Activated CD8-positive, alpha-beta memory T cell treated with anti-CD3 and anti-CD28 coated beads for 4 hours (primary cell): ENCODE results near the gene LAD1.

Experiments
- DNase-seq, 2 donors: peaks; one replicate each; pipeline ENCODE4 v3.0.0-alpha.2; 2020; ENCODE audit warnings: low read depth in 2 of 2

Gene LAD1

DNA sequence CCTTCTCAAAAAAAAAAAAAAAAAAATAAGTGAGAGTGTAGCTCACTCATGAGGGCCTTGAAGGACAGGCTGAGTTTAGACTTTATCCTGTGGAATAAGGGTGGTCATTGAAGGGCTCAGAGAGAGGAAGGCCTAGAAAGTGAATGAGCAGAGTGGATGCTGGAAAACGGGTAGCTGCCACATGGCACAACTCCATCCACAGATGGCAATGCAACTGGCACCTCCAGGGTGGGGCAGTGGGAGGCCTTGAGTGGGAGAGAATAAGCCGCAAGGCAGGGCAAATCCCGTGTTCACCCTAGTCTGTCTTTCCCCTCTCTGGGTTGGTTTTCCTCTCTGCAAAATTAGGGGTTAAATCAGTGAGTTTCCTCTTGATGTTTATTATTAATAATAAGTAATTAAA is 19.3 kb upstream of the LAD1 start:
- no peak for DNase-seq

DNA sequence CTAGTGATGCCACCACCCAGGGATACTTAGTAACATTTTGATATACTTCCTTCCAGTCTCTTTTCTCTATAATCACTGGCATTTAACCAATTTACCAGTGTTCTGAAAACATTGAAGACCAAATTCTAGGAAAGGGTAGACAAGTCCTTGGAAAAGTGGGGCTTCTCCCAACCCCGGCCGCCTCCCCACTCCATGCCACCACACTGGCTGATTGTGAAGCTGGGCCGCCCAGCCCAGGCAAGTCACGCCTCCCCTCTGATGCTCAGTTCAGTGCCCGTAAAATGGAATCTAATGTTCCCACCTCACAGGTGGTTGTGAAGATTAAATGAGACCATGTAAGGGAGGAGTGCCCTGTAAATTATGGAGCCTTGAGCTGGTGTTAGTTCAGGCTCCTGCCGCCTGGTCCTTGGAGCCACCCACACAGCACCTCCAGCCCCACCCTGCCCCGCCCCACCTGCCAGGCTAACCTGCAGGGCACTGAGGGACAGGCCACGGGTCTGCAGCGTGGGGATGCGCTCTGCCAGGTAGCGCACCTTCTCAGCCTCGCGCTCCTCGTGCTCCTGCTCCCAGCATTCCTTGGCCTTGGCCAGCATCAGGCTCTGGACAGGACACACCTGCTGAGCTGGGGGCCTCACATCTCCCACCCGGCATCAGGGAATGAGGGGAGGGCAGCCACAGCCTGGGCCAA is 15.1 kb upstream of the LAD1 start:
- DNase-seq = no peak

DNA sequence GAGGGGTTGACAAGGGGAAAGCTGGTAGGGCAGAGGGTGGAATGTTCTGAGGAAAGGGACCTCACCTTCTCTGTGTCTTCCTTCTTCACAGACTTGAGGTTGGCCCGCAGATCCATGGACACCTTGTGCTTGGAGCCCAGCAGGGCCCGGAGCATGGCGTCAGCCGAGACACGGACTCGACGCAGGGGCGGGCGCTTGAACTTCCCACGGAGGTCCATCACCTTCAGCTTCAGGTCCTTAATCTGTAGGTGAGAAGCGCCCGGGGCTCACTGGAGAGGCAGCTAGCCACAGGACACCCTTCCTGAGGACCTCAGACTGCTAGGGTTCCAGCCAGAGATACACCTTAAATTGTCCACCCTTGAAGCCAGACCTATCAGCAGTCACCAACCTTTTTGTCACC is 12.2 kb upstream of the LAD1 start:
- no peak for DNase-seq

DNA sequence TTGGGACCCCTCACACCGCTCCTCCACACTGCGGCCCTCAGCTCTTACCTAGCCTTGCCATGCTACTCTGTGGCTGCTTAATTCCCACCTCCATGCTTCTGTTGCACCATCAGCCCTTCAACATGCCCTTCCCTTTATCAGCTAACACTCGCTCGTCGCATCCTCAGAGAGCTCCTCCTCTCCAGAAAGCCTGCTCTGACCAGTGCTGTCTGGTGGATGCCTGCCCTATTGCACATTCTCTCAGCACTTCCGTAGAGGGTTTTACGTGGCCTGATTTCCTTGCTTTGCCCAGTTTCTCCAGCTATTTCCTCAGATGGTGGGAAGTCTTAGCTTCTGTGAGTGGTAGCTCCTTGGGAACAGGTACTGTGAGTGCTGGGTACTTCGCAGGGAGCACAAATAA is 10.3 kb upstream of the LAD1 start:
- no peak for DNase-seq

DNA sequence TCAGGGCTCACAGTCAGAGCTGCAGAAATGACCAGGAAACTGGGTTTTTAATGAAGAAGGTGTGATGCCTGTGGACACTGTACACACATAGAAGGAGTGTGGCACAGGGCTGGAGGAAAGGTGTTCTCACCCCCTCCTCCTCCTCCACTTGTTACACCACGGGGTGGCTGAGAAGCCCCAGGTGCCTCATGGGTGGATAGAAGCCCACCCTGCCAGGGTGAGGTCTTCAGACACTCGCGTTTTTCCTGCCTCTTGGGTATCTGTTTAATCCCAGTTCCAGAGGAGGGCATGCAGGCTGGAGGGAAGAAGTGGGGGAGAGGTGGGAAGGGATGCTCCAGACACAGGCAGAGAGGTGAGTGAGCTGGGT is 9.7 kb upstream of the LAD1 start:
- DNase-seq = no peak

DNA sequence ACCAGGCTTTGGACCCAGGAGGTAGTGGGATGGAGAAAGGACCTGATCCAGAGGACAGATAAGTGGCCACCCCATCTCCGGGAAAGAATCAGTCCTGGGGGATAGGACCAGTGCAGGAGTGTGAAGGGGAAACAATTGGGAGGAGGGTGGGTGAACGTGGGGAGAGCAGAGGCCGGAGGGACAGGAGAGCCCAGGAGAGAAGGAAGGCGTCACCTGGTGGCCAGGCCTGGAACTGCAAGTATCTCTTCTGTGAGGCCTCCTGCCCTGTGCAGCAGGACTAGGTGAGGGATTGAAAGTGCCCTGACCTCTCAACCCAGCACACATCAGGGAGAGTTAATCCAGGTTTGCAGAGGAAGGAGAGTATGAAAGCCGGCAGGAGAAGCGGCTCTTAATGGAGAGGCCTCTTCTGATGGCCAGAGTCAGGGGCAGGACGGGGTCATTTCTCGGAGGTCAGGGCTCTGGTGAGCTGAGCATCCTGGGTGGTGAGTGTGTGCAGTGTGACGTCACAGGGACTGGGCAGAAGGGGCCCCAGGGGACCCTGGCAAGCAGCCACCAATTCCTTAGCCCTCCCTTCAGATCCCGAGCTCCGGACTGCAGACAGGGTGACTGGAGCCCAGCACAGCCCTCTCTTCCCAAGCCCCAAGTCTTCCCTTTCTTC is 9.2 kb upstream of the LAD1 start:
- DNase-seq = peak; percentile 12 to 38

DNA sequence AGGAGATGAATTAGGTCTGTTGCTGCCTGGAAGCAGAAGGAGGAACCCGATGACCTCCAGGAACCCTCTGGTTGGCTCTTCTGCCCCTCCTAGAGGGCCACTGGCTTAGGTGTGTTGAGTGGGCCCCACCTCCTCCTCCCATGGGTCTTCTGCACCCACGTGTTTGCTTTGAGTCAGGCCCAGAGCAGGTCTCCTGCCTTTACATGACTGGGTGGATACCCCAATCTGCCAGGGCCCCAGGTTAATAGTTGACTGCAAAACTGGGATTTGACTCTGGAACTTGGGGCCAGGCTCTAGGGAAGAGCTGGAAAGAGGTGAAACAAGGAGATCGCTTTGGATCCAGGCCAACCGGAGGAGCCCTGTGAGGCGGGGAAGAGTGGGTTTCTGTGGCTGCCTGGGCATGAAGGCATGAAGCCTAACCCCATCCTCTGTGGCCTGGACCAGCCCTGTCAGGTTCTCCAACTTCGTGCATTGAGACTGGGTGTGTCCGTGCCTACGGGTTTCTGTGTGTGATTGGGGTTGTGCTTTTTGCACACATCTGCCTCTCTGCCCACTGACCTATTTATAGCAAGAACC is 7.8 kb upstream of the LAD1 start:
- DNase-seq = no peak

DNA sequence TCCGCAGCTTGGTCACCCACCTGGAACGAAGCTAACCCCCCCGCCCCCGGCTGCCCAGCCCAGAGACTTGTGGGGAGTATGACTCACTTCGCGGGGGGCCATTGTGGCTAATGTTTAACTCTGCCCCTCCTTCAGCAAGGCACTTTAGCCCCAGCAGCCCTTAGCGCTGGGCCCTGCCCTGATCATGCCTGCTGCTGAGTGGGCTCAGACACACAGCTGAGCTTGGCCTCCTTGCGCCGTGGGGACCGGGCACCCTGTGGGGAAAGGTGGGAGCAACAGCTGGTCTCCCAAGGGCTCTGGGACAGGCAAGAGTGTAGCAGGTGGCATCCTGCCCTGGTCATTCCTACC is 6.3 kb upstream of the LAD1 start:
- DNase-seq = no peak

DNA sequence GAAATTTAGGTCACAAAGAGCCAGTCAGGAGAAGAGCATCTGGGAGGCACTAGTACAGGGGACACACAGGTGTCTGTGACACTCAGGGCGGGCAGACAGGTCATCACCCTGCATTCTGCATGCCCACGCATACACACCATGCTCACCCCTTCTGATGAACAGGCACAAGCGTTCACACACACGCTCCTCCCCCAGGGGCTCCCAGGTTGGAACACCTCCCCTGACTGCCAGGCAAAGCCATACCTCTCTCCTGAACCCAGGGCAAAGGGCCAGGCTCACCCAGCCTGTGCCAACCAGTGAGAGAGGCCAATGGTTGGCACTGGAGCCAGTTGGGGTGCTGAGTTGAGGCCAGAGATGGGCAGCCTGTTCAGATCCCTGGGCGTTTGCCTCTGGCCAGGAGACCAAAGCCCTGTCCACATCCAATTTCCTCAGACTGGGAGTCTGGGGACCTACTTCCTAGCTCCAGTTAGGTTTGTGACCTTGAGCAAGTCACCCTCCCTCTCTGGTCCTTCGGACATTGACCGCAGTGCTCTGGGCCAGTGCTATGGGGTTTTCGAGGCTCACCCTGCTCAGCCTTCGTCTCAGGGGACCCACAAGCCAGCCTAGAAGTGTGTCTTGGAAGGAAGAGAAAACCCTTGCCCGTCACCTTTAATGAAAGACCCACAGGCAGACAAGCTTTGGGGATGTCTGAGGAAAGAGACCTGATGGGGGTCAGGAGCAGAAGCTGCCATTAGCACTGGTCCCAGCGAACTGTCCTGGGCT is 5.8 kb upstream of the LAD1 start:
- no peak for DNase-seq

DNA sequence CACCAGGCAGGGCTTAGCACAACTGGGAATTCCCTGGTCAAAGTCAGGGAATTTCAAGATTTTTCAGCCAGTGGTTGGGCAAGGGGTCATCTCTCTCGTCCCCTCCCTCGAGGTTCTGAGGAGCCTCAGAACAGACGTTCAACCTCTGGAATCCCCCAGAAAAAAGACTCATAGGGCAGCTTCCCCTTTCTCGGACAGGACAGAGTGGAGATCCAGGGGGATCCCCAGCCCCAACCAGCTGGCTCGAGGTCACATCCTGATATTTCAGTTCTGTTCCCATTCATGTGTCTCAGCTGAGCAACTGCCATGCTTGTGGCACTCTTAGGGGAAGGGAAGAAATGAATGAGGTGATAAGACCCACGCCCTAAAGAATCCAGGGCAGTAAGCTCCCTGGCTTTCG is 4.9 kb upstream of the LAD1 start:
- DNase-seq = no peak

DNA sequence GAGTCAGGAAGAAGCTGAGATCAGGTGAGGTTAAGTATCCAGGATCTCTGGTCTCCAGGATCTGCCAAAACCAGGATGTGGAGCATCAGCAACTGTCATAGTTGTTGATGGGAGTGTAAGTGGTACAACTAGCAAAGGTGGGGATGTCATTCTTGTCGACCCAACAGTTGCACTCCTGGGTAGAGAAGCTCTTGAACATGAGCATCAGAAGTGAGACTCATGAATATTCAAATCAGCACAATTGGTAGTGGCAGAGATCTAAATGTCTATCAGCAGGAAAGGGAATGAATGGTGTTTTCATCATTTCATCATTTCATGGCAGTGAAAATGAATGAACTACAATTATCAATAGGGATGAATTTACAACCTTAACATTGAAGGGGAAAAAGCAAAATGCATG is 4.2 kb upstream of the LAD1 start:
- DNase-seq = no peak

DNA sequence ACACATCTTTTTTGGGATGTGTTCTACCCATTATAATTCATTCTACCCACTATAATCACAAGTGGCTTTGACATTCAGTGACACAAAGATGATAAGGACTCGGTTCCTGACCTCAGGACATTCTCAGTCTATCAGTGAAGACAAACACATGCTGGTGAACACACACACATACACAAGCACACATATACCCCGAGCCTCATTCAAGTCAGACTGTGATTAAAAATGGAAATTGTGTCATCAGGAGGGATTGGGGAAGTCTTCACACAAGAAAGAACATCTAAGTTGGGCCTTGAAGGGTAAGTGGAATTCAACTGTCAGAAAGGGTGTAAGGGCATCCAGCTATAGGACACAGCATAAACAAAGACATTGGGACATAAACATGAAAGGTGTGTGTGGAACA is 2.6 kb upstream of the LAD1 start:
- DNase-seq = no peak

DNA sequence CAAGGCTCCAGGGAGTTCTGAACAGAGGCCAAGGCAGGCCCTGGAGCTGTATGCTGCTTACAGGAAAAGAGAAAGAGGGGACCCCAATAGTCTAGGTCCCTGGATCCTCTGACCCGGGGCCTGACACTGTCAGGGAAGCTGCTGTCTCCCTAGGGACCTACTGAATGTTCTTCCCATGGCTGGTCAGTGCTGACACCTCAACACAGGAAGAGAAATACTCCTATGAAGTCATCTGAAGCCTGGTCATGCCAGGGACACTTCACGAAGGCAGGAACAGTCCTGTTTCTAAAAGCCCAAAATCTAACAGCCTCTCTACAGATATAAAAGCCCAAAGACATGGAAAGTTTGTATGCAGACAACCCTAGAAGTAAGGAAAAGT is 1.7 kb upstream of the LAD1 start:
- no peak for DNase-seq

DNA sequence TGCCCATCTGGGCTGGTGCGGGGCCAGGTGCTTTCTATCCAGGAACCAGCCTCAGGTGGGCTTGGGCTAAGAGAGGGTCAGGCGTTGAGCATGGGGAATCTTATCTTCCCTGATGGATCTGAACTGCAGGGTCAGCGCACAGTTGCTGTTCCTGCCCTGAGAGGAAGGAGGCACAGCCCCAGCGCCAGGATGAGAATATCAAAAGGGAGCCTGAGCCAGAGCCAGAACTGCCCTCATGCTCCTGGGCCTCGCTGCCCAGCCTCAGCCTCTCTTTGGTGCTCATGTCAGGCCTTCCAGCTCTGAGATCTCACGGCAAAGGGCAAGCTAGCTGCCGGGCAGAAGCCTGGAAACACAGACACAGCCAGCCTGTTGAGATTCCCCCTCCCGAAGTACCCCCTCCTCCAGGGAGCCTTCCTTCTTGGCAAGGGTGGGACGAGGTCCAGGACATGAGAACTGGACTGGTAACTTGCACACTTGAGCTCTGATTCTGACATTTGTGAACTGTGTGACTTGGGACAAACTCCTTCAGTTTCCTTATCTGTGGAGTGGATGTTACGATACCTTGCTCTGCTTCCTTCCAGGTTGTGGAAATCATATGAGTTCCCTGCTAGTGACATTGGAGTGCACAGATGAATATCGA is 1.2 kb upstream of the LAD1 start:
- no peak for DNase-seq

DNA sequence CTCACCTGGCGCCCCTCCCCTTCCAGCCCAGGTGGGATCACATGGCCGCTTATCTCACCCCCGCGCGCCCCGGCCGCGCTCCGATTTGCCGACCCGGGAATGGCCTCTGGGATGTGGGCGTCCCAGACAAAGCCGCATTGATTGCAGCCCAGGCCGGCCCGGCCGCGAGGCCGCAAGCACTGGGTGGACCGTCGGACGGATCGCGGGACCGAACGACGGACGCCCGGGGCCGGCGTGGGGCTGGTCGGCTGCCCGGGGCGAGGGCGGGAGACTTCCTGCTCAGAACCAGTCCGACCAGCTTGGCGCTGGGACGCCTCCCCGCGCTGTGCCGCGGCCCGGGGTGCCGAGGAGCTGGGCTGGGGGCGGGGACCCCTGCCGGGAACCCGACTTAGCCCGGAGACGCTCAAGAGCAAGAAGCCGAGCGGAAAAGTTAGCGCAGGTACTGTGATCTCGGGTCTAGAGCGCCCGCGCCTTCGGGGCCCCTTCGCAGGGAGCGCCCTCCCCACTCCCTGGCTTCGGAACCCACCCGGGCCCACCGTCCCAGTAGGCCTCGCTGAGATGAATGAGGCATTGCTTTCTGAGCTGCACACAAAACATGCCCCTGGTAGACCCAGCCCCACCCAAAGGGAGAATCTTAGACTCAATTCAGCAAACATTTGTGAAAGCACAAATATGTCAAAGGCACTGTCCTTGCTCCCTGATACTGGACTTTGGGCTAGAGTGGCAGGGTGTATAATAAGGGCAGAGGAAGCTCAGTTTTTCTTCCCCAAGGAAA is 415 bp upstream of the LAD1 start:
- DNase-seq = no peak

DNA sequence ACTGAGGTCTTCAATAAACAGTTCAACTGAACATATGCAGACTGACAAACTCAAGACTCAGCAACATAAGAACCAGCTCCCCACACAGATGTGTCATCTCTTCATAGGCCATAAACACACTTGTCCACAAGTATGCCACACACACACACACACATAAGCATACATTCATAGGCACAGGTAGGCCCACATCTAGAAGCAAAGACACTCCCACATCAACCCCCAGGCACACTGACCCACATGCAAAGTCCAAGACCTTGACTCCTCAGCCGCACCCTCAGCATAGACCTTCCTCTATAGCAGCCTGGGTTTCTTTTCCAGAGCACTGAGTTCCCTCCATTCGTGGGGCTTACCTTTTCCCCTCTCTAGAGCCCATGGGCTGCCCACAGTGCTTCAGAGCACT is 1.4 kb downstream of the LAD1 start:
- no peak for DNase-seq

DNA sequence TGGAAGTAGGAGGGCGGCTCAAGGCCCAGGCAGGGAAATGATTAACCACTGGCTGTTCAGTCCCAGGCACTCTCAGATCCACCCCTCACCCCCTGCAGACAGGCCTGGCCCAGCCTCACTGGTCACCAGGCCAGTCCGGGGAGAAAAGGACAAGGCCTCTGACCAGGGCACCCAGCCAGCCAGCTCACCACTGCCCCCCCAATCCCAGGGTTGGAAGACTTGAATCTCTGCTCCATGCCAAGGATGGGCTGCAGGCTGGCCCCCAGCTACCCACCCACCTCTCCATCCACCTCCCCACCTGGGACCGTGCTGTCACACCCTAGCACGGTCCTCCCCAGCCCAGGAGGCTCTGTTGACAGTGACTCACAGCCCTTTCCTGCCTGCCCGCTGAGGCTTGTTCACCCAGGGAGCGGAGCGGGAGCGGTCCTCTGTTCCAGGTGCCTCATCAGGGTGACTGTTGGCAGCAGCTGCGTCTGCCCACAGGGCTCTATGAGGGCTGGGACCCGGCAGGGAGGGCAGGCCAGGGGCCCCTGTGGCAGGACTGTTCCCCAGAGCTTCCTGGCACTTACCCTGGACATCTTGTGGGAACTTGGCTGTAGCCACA is 2.2 kb downstream of the LAD1 start:
- no peak for DNase-seq

DNA sequence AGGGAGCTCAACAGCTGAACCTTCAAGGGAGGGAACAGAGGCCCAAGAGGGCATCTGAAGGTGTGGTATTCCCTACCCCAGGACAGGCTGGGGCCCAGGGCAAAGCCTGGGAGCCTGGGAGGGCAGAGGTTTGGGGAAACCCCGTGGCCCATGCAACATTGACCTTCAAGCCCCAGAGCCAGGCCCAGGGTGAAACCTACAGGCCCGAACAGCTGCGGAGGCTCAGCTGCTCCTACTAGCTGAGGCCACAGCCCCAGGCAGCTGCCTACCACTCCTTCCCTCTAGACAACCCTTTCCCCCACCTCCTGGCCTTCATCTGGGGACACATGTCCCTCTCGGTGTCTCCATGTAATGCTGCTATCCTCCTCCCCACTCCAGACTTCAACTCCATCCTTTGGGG is 3.2 kb downstream of the LAD1 start:
- DNase-seq = no peak

DNA sequence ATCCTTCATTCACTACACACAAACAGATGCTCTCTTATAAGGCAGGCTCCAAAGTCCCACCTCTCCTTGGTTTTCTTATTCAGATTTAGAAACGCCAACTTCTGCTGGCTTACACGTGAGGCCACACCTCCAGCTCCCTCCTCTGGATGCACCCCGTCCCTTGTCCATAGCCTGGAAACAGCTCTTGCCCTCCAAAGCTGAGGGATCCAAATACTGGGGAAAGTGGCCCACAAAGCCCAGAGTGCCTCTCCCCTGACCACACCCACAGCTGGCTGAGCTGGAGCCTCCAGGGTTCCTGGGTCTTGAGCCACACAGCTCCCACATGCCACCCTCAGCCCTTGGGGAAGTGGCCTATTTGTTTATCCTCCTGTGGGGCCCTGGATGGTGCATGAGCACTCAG is 4.5 kb downstream of the LAD1 start:
- DNase-seq = no peak

DNA sequence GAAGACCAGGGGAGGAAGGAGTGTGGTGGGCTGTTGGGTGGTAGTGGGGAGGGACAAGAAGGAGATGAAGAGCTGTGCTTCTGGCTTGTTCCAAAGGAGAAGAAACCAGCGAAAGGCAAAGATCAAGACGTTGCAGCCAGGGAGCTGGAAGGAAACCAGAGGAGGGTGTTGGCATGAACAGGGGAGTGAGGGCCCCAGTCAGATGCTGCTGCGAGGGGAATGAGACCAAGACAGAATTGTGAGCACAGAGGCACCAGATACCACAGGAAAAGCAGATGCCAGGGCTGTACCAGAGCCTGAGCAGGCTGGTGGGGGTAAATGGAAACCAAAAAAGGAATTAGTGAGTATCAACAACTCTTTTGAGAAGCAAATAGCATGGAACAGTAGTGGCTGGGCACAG is 6.0 kb downstream of the LAD1 start:
- DNase-seq = no peak
